Measurements from ENCODE around the gene CLPTM1L.

DNA sequence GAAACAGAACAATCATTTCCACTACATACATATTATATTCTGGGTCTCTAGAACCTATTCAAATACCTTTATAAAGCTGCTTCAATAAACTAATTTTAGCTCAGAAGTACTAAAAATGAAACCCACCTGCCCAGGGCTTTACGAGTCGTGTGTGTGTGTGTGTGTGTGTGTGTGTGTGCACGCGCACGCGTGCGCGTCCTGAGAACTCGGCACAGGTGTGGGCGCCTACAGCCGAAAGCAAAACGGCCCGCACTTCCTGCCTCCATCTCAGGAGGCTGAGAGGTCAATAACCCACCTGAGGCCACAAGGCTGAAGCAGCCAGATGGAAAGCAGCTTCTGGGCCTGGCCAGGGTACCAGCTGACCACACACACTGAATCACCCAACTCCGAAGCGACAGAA lies 3.0 kb downstream of the CLPTM1L start:
- TF ChIP-seq, protein P1, sequence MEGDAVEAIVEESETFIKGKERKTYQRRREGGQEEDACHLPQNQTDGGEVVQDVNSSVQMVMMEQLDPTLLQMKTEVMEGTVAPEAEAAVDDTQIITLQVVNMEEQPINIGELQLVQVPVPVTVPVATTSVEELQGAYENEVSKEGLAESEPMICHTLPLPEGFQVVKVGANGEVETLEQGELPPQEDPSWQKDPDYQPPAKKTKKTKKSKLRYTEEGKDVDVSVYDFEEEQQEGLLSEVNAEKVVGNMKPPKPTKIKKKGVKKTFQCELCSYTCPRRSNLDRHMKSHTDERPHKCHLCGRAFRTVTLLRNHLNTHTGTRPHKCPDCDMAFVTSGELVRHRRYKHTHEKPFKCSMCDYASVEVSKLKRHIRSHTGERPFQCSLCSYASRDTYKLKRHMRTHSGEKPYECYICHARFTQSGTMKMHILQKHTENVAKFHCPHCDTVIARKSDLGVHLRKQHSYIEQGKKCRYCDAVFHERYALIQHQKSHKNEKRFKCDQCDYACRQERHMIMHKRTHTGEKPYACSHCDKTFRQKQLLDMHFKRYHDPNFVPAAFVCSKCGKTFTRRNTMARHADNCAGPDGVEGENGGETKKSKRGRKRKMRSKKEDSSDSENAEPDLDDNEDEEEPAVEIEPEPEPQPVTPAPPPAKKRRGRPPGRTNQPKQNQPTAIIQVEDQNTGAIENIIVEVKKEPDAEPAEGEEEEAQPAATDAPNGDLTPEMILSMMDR (conservative IDR thresholded peaks at IDR 0.05; ENCODE audit: low read length), result no peak
- TF ChIP-seq EZH2phosphoT487 (IDR thresholded peaks at IDR 0.05; ENCODE audit: borderline replicate concordance, low read depth, low read length), result no peak
